NCI-H524 (cell line): ENCODE measurements around the gene CFAP43.

Experiments used
- DNase-seq, 2 experiments: peaks; one replicate each; lab custom pipeline; 2025; lab: John Stamatoyannopoulos, UW

CFAP43 gene

DNA sequence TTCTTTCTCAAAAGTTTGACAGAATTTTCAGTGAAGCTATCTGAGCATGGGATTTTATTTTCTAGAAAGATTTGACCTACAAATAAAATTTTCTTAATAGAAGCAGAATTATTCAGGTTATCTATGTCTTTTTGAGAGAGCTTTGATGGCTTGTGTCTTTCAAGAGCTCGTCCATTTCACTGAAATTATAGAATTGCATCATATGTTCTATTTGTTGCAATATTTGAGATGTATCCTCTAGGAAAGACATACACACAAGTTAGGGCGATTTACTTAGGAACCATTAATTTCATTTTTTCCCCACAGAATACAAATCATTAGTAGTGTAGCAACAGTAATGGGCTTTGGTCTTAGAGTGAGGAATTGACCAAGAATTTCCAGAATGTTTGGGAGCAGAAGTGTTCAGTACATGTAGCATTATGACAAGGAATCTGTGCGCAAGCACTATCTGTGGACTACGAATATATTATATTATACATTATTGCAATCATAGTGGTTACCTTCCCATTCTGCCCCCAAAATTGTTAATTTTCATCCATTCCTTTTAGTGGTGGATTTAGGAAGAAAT is 133.7 kb downstream of the CFAP43 start:
- DNase-seq, result no peak

- DNase-seq, result no peak
Measured at GRCh38 chr10:104096692-104097091, 135.5 kb downstream of the CFAP43 start.

DNA sequence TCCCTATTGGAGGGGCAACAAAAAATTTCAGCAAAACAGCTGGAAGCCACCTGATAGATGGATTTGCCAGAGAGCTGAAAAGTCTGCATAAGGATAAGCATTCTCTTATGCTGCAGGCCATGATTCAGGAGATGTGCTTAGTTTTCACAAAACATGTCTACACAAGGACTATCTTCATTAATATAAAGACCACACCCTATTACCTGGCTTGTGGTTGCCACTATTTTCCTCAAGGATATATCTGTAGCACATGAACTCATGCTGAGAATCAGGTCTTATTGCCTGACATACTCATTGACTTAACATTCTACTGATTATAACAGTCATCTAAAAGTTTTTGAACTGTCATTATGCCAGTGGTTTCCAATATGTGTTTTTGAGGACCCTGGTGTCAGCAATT is 139.4 kb downstream of the CFAP43 start:
- no peak for DNase-seq

GRCh38 chr10:104090611-104091010 is 141.6 kb downstream of the CFAP43 start:
- DNase-seq, result no peak

- DNase-seq, result no peak
Measured at GRCh38 chr10:104089621-104090020, 142.5 kb downstream of the CFAP43 start.

DNA sequence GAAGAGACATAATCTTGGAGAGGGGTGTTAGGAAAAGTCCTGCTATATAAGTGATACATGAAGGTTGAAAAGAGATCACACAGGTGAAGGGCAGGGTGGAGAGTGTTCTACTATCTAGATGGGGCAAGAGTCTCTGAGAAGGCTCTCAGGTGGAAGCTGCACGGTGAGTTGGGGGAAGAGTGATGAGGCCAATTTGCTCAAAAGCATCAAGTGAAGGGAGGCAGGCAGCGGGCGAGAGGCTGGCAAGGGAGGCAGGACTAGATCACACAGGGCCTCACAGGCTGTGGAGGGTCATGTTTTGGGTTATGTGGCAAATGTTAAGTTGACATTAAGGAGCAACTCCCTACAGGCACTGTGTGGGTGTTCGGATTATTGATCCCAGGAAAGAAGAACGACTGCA is 143.9 kb downstream of the CFAP43 start:
- DNase-seq, result no peak

DNA sequence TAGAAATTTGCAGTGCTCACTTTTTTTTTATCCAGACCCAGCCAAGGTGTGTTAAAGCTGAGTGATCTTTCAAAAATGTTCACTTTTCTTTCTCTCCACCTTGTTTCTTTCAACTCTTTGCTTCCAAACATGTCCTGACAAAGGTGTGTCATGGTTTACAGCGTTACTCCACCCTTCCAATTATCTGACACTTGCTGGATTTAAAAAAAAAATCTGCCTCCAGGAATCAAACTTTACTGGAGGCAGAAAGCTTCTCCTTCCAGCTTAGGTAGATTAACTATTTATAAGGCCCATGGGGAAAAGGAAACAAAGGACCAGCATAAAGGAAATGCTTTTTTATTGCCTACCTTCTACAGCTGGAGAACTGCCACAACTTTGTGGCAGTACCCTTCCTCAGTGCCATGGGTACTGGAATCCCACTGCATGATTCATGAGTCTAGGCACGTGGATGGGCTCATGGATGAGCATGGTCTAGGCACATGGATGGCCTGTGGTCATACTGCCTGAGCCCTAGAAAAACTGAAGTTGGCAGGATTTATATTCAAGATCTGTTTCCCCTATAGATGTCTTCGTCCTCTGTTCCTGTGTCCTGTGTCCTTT is 146.3 kb downstream of the CFAP43 start, which contains the start of gene COL17A1:
Gene COL17A1, minus strand, starts transcription at position 80 of the 600 bp plus-strand sequence. CDS start 5,207 bp downstream, outside the sequence.
- no peak for DNase-seq

DNA sequence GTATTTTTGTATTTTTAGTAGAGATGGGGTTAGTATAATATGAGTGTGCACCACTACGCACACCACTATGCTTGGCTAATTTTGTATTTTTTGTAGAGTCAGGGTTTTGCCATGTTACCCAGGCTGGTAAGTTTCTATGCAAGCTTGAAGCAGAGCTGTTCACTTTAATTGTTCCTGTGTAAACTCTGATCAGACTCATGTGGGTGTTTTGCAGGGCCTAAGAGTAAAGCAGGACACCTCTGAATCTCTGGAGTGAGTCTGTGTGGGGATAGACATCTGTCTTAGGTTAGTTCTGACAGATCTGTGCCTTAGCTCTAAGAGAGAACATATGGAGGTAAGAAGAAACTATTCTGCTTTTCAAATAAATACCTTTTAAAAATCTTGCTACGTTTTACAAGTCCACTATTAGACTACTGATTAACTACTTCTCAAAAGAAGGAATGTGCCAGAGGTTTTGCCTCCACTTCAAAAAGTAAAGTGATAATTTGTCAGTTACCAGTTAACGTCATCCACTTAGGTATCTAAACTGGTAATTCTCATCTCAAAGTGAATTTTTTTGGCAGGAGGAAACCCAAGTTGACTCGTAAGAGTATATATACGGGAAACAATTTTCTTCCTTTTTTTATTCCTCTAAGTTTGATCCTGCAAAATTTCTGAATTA is 147.6 kb downstream of the CFAP43 start:
- no peak for DNase-seq

GRCh38 chr10:104081998-104082397 is 150.2 kb downstream of the CFAP43 start:
- DNase-seq, result no peak

DNA sequence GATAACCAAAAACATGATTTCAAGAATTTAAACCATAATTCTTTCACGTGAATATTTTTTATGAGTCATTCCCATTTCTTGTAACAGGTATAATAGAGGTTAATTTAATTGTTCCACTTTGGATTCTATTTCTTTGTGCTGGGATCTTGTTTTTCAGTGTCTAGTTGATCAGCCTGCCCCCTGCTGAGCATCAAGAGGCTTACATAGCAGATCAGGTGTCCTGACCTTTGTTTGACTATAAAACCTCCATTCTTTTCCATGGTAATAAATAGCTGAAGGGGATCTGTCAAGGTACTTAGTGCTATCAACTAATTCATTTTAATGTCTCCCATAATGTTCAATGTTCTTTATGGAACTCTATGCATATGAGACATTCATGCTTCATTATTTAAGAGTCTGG is 151.4 kb downstream of the CFAP43 start:
- peak in 1 of 2 experiments; percentile 28 for DNase-seq
